GM21737 (cell line): ENCODE measurements around the gene ANKRD42.
A peak's percentile ranks its signal among the peaks of the same experiment; 100 is the strongest.
"Not testable (repeated sequence)": the region's sequence is repeated elsewhere in the genome, so short reads cannot be mapped to it uniquely, and the experiment has no call there.

Experiments
- ATAC-seq: cut with Tn5 transposase; IDR thresholded peaks from one replicate; pipeline ENCODE4 v1.9.1; 2021; ENCODE audit warnings: mild to moderate bottlenecking, moderate library complexity; ENCODE audit not compliant: unreplicated experiment

The ANKRD42 gene

GRCh38 chr11:83172551-83172950 lies 21.0 kb upstream of the ANKRD42 start:
- no peak for ATAC-seq

- ATAC-seq: no peak
These were observed 19.5 kb upstream of the ANKRD42 start for GRCh38 chr11:83174008-83174407.

- ATAC-seq: no peak
These were observed 17.7 kb upstream of the ANKRD42 start for GRCh38 chr11:83175815-83176214.

GRCh38 chr11:83181815-83182214 lies 11.7 kb upstream of the ANKRD42 start:
- ATAC-seq: no peak

GRCh38 chr11:83185767-83186166 lies 7.7 kb upstream of the ANKRD42 start:
- ATAC-seq: no peak

GRCh38 chr11:83187465-83187864 lies 6.0 kb upstream of the ANKRD42 start:
- no peak for ATAC-seq

GRCh38 chr11:83191491-83191890 lies 2.0 kb upstream of the ANKRD42 start:
- ATAC-seq: no peak

- ATAC-seq: no peak
These were observed 1.5 kb upstream of the ANKRD42 start for GRCh38 chr11:83191986-83192385.

- no peak for ATAC-seq
These were observed 786 bp upstream of the ANKRD42 start for GRCh38 chr11:83192606-83193245.

- peak; percentile 54 for ATAC-seq
These were observed 1.0 kb downstream of the ANKRD42 start for GRCh38 chr11:83194281-83195142.

GRCh38 chr11:83195143-83195466 lies 1.6 kb downstream of the ANKRD42 start:
- no peak for ATAC-seq

- ATAC-seq: no peak
These were observed 2.1 kb downstream of the ANKRD42 start for GRCh38 chr11:83195649-83196048.

- ATAC-seq: no peak
These were observed 6.5 kb downstream of the ANKRD42 start for GRCh38 chr11:83200035-83200434.

- no peak for ATAC-seq
These were observed 12.2 kb downstream of the ANKRD42 start for GRCh38 chr11:83205608-83206185.

- no peak for ATAC-seq
These were observed 12.7 kb downstream of the ANKRD42 start for GRCh38 chr11:83206221-83206620.

GRCh38 chr11:83206771-83207382 lies 13.4 kb downstream of the ANKRD42 start:
- ATAC-seq: not testable (repeated sequence)

GRCh38 chr11:83219095-83219494 lies 25.6 kb downstream of the ANKRD42 start:
- no peak for ATAC-seq

- ATAC-seq: no peak
These were observed 26.7 kb downstream of the ANKRD42 start for GRCh38 chr11:83220260-83220659.

- no peak for ATAC-seq
These were observed 28.2 kb downstream of the ANKRD42 start for GRCh38 chr11:83221694-83222093.

GRCh38 chr11:83222499-83222898 lies 29.0 kb downstream of the ANKRD42 start:
- ATAC-seq: no peak

- ATAC-seq: no peak
These were observed 29.9 kb downstream of the ANKRD42 start for GRCh38 chr11:83223457-83223856.

- ATAC-seq: no peak
These were observed 42.3 kb downstream of the ANKRD42 start for GRCh38 chr11:83235825-83236224.
